NCI-H1417 (cell line): ENCODE data around the gene CHN2.

Source experiments
- DNase-seq, 3 experiments: peaks; one replicate each; lab custom pipeline; 2025; lab: John Stamatoyannopoulos, UW

CHN2 gene

GRCh38 chr7:29194594-29195427 lies at the start of gene CHN2:
TSS of gene CHN2 (plus strand) at chr7:29194775.
- peak; percentile 57 to 94 (median 92) for DNase-seq

- no peak for DNase-seq
These were observed 49.0 kb upstream of the CHN2 start for GRCh38 chr7:29145553-29146056.

GRCh38 chr7:29146057-29146706 lies 48.4 kb upstream of the CHN2 start, which contains the start of gene CPVL:
TSS of gene CPVL (minus strand) at chr7:29146537. CDS start at chr7:29121061, 25,476 bp downstream.
- DNase-seq = peak in 2 of 3 experiments; percentile 75 to 77

- DNase-seq = peak in 2 of 3 experiments; percentile 50 to 74
These were observed 47.5 kb upstream of the CHN2 start for GRCh38 chr7:29146888-29147609.

GRCh38 chr7:29147821-29148220 lies 46.8 kb upstream of the CHN2 start:
- DNase-seq = no peak

- no peak for DNase-seq
These were observed 45.5 kb upstream of the CHN2 start for GRCh38 chr7:29149036-29149435.

- DNase-seq = peak in 2 of 3 experiments; percentile 84 to 94
These were observed 43.7 kb upstream of the CHN2 start for GRCh38 chr7:29150856-29151255.

GRCh38 chr7:29154076-29154475 lies 40.5 kb upstream of the CHN2 start:
- DNase-seq = no peak

GRCh38 chr7:29156907-29157452 lies 37.6 kb upstream of the CHN2 start:
- DNase-seq = peak; percentile 61 to 88 (median 70)

GRCh38 chr7:29158795-29159423 lies 35.7 kb upstream of the CHN2 start:
- peak in 2 of 3 experiments; percentile 53 to 86 for DNase-seq

- no peak for DNase-seq
These were observed 34.5 kb upstream of the CHN2 start for GRCh38 chr7:29160080-29160479.

- DNase-seq = no peak
These were observed 33.3 kb upstream of the CHN2 start for GRCh38 chr7:29161231-29161630.

GRCh38 chr7:29162577-29162976 lies 32.0 kb upstream of the CHN2 start:
- DNase-seq = no peak

- no peak for DNase-seq
These were observed 30.7 kb upstream of the CHN2 start for GRCh38 chr7:29163854-29164253.

- no peak for DNase-seq
These were observed 26.9 kb upstream of the CHN2 start for GRCh38 chr7:29167721-29168120.

GRCh38 chr7:29170781-29171180 lies 23.8 kb upstream of the CHN2 start:
- DNase-seq = no peak

- no peak for DNase-seq
These were observed 21.1 kb upstream of the CHN2 start for GRCh38 chr7:29173458-29173857.

- DNase-seq = no peak
These were observed 16.5 kb upstream of the CHN2 start for GRCh38 chr7:29177963-29178600.

- no peak for DNase-seq
These were observed 15.5 kb upstream of the CHN2 start for GRCh38 chr7:29179115-29179514.

- DNase-seq = no peak
These were observed 10.0 kb upstream of the CHN2 start for GRCh38 chr7:29184599-29184998.

GRCh38 chr7:29185613-29186012 lies 9.0 kb upstream of the CHN2 start:
- DNase-seq = no peak
